ENCODE data around the gene ALDH1L1.
"Not testable (repeated sequence)": the region's sequence is repeated elsewhere in the genome, so short reads cannot be mapped to it uniquely, and the experiment has no call there.

ALDH1L1 gene

DNA sequence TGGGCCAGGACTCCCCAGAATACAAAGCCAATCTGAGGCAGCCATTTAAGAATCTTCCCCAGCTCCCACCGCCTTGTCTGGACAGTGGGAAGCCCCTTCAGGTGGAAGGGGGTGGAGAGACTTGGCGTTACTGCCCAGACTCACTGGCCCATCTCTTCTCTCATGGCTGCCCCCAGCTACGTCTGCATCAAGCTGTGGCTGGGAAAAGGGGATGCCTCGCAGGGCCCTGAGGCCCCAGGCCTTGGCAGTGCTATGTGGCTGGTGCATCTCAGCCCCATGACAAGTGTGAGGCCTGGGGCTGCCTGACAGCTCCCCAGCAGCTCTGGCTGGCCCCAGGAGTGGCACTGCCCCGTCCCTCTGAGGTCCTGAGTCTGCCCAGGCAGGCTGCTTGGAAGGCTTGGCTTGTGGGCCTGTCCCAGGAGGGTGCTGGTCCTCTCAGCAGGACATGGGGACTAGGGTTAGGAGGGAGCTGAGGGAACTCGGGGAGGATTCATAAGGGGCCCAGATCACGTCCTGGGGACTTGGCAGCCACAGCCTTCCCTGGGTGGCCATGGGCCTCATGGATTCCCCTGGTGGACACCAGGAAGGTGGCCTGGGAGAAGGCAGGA is 76.3 kb downstream of the ALDH1L1 start:
- DNase-seq: no peak

DNA sequence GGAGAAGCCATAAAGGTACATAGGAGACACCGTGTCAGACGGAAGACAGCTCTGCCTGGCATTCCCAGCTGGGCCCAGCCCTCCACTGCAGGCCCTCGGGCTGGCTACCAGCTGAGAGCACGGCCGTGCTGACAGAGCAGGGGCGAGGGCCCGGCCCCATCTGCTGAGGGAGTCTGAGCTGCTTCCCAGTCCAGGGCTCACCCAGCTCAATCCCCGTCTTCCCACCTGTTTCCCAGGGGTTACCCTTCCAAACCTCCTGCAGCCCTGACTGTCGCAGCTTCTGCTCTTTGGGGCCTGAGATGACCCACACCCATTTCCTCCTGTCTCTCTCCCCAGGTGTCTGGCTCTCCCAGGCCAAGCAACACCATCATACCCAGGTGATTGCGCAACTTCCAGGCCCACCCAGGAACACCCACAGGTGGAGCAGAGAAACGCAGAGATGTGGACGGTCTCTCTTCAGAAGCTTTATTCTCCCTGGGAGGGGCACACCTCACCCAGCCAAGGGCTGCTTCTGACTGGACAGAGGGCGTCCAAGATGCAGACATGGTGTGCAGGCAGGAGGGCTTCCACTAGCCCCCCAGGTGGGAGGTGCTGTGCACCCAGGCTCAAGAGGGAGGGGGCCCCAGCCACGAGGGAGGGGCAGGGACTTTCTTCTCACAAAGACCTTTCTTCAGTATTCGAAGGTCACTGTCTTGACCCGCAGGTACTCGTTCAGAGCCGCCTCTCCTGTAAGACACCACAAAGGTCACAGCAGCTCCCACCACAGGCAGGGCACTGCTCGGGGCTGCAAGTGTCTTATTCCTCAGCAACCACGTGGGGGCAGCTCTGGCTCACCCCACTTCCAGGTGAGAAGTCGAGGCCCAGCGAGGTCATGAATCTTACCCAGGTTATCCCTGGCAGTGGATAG is 77.0 kb downstream of the ALDH1L1 start:
- DNase-seq: no peak

DNA sequence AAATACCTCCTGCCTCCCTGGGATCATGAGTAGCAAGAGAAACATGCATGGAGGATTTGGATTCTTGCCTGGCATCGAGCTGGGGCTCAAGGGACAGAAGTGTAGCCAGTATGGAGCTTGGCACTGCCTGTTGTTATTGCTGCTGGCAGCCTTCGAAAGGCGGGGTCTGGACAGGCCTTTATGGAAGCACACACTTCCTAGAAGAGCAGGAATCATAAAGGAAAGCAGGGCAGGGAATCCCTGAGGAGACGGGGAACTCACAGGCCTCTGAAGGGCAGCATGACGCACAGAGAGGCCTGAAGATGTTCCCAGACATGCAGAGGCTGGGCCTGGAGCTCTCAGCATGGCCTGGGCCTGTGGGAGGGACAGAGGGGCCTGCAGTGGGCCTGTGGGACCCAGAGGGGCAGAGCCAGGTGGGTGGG is 77.8 kb downstream of the ALDH1L1 start:
- DNase-seq: no peak

DNA sequence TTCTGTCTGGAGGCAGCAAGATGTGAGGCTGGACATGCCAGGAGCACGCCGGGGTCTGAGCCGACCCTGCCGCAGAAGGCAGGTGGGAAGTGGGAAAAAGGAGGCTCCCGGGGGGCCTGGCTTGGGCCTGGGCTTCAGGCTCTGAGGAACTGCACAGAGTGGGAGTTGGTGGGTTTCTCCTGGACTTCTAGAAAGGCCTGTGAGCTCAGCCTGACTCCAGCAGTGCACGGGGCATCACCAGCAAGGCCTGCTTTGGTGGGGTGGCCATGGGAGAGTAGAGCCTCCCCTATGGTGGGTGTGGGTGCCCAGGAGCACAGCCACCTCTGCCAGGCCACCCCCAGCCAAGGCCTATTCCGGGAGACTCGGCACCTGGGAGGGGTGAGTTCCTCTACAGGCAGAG is 78.4 kb downstream of the ALDH1L1 start:
- DNase-seq: no peak

DNA sequence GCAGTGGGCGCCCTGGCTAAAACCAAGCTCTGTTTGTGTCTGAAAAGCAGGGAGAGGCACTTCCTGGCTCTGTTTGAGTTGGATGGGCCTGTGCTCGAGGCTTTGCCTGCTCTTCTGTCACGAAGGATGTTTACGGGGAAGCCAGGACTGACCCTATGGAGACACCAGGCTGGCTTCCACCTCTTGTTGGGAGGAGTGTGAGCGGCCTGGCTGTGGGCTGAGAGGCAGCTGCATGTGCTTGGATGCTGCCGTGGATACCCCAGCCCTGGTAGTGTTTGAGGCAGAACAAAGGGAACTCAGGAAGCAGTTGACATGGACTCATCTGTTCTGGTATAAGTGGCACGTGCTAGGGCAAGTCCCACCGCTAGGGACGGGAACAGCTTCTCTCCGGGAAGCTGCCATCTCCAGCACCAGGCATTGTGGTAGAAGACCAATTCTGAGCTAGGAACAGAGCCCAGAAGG is 78.8 kb downstream of the ALDH1L1 start:
- no peak for DNase-seq

DNA sequence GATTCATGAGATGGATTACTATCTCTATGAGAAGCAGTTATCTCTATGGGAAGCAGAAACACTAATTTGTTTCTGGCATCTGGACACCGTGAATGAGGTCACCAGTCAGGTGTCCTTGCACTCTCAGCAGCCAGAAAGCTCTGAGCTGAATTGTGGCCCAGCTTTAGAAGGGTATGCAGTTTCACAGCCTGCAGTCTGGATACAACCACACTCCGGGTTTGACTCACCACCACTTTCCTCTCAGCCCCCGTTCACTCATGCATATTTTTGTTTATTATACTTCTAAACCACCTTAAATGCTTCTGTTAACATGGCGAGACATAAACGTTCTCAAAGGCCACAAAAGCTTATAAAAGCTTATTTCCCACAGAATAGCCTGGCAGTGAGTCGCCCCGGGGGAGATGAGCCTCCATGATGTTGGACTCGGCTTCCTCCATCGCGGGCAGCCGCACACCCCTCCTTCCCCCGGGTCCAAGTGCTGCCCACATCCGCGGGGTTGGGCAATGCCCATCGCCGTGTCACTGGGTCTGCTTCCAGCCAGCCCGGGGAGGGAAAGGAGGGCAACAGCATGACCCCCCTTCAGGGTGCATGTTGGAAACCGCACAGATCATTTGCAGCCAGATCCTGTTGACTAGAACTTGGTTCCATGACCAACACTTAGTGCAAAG is 79.6 kb downstream of the ALDH1L1 start:
- DNase-seq: no peak

DNA sequence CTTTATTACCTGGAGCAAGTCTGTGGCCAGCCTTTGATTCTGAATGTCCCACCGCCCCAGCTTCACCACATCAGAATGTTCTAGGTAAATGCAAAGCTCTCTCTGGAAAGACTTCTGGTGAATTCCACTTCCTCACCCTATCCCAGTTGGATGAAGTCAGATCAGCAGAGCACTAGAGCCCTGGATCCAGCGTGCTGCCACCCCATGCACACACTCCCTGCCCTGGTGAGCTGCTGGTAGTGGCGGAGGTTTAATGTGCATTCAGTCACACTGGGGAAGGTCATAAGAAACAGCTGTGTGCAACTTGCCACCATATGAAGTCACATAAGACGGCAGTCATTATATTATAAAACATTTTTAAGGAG is 80.1 kb downstream of the ALDH1L1 start:
- no peak for DNase-seq

DNA sequence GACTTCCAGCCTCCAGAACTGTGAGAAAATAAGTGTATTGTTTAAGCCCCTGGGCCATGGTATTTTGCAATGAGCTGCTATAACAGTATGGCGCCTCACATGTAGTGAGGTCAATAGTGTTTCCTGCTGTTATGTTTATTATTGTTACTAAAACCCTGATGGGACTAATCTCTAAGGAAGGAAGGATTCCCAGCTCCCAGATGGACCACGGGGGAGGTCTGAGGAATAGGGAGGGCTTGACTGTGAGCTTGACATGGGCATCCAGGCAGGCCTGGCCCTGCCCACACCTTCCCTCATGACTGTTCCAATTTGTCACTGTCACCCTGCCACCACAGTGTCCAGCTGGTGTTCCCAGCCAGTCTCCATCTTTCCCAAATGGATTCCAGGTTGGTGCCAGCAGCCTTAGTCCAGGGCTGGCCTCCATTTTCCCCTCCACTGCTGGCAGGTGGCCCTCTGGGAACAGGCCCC is 82.0 kb downstream of the ALDH1L1 start:
- no peak for DNase-seq

DNA sequence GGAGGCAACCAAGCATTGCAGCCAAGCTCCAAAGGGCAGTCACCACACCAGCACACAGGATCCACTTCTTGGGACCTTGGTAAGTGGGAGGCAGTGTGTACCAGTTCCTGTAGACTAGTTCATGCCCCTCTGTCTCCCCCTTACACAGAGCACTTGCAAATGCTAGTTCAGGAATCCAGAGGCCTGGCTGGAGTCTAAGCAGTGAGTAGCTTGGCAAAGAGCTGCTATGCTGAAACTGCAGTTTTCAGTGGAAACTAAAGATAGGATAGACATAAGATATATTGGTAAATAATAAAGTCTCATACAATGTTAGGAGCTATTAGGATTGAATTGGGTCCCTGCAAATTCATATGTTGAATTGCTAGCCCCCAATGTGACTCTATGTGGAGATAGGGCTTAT is 82.6 kb downstream of the ALDH1L1 start:
- DNase-seq: no peak

DNA sequence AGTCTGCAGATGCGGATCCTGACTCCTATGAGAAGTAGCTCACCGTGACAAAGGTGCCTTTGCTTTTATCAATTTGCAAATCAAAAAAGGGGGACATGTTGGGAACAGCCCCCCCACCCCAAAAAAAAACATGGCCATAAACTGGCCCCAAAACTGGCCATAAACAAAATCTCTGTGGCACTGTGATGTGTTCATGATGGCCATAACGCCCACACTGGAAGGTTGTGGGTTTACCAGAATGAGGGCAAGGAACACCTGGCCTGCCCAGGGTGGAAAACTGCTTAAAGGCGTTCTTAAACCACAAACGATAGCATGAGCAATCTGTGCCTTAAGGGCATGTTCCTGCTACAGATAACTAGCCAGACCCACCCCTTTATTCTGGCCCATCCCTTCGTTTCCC is 84.1 kb downstream of the ALDH1L1 start:
- DNase-seq: not testable (repeated sequence)

DNA sequence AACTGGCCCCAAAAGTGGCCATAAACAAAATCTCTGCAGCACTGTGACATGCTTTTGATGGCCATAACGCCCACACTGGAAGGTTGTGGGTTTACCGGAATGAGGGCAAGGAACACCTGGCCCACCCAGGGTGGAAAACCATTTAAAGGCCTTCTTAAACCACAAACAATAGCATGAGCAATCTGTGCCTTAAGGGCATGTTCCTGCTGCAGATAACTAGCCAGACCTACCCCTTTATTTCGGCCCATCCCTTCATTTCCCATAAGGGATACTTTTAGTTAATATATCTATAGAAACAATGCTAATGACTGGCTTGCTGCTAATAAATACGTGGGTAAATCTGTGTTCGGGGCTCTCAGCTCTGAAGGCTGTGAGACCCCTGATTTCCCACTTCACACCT is 88.3 kb downstream of the ALDH1L1 start:
- DNase-seq: not testable (repeated sequence)

DNA sequence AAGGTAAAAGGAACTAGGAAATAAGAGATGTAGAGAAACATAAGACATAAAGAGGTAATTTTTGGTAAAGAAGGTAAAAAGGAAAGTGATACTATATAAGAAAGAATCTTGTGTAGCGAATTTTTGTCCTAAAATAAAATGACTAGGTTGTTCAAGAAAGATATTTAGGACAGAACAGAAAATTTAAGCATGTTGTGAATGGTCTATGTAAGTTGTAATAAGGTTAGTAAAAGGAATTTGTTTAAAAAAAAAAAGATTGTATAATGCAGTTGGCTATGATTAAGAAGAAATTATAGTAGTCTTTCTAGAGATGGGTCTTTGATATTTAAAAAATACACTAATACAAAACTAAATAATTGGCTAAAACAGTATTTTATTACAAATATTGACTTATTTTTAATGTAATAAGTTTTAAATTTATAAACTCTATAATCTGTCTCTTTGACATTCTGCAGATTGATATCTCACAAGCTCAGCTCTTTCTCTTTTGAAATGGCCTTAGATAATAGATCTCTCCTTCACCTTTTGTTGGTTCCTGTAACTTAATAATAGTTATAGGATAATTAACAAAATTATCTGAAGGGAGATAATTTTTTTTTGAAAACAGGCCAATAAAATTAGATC is 92.7 kb downstream of the ALDH1L1 start:
- no peak for DNase-seq

DNA sequence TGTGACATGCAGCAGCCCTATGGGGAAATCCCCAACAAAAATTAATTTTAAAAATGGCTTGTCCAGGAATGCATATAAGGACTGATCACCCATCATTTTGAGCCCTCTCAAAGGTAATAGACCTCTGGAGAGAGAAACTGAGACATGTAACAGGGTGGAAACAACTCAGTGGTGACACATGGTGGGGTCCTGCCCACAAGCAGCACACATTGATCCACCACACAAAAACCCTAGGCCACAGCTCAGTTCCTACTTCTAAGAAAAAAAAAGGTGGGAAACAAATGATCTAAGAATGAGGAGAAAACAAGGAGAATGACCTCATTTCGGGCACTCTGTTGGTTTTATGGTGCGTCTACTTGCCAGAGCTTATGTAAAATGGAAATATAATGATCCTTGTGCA is 94.5 kb downstream of the ALDH1L1 start:
- no peak for DNase-seq

DNA sequence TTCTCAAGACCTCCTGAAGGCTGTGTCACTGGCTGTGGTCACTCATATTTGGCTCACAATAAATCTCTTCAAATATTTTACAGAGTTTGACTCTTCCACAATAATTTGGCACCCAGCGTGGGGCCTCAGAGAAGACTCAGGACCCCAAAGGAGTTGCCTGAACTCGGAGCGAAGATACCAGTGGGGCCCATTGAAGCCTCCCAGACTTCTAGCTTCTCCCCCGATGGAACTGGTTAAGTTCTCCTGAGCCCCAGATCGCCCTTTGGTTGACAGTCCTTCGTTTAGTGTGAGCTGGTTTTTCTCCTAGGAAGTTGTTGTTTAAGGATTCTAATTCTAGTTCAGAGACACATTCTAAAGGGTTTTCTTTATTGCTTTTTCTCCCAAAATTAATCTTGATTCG is 95.1 kb downstream of the ALDH1L1 start:
- no peak for DNase-seq

DNA sequence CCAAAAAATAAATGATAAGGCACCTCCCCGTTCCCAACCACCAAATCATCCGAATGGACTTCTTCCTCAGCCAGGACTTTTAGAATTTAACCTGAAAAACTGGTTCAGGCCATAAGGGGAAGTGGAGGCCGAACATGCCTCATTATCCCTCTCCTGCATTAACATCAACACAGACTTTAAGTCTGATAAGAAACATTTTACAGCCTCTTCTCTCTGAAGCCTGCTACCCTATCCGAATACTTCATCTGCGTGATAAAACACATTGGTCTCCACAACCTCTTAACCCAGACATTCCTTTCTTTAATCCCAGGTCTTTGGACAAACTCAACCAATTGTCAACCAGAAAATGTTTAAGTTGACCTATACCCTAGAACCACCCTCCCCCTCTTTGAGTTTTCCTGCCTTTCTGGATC is 95.6 kb downstream of the ALDH1L1 start:
- no peak for DNase-seq

DNA sequence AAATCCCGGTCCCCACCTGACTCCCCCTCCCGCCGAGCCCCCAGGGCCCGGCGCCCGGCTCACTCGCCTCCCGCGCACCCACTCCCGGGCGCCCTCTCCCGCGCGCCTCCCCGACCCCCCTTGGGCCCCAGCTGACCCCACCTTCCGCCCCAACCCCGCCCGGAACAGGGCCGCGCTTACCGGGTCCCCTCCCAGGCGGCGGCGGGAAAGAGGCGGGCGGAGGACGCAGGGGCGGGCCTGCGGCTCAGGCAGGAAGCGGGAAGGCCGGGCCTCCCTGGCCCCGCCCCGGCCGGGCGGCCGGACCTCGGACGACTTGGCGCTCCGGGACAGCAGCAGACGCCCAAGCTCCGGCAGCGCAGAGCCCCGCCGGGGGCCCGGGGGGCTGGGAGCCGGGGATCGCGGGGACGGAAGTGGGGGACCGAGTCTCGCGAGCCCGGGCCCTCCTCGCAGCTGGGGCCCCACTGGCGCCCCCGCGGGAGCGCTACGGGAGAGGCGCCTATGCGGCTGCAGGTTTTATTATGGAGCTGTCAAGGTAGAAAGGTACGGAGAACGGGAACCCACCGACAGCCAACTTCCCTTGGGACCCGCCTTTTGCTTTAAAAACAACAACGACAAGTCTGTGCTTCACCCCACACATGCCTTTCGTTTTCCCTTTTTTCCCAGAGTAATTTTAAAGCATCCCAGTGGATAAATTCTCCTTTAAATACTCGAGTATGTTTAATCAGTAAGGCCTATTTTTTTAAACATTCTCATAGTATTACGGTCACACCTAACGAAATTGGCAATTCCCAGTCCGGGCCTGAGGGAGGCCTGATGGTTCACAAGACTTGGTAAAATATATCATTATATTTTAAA is 96.2 kb downstream of the ALDH1L1 start, which contains the start of gene SLC41A3:
TSS of gene SLC41A3 (minus strand) at position 212 of the 855 bp plus-strand sequence. CDS start 15,905 bp downstream, outside the sequence.
- peak; percentile 78 for DNase-seq

DNA sequence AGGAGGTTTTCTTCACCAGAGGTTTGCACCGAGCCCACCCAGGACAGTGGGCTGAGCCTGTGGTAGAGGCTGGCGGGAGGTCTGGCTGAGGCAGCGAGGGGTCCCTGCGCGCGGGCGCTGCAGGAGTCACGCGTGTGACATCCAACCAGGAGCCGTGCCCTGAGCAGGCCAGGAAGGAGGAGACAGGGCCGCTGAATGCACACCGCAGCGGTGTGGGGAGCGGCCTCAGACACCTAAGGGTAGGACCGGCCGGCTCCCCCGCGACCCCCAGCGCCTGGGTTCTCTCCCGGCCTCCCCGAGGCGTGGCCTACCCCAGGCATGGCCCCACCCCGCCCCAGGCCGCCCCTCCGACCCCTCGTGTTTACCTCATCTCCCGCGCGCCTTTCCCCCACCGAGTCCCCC is 96.9 kb downstream of the ALDH1L1 start:
- peak; percentile 23 for DNase-seq

DNA sequence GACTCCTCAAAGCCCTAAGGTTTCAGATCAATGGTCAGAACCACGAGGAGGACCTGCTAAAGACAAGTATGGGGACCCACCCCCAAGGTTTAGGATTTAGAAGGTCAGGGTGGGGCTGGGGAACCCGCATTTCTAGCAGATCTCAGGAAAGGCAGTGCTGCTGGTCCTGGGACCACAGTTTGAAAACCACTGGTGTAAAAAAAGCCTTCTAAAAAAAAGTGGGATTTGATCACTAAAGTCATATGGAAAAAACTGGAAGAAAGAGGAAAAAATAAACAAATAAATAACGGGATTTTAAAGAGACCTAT is 97.3 kb downstream of the ALDH1L1 start:
- DNase-seq: no peak

DNA sequence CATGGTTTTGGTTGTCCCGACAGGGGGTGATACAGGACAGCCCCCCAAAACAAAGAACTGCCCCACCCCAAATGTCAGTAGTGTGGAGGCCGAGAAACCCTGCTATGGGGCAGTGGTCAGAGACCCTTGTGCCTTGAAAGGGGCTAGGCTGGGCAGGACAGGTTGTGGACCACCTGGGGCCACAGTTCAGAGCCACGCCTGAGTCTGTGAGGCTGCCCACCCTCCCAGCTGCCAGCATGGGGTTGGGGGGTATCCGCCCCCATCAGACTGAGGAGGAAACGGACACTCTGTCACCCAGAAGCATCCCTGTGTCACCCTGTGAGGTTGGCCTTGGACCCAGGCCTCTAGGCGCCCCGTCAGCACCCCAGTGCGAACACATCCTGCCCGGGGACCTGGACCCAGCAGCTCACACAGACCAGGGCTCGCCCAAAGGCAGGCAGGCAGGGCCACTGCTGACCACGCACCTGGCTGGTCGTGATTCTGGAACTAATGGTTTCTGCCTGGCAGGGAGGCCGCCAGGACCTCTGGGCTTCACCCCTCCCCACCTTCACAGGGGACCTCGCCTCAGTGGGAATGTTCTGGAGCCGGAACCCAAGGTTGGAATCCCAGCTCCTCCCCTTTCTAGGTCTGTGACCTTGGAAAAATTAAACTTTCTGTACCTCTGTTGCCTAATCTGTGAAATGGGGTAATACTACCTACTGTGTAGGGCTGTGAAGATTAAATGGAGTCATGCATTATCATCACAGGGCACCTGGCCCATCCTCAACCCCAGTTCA is 97.8 kb downstream of the ALDH1L1 start:
- DNase-seq: no peak

DNA sequence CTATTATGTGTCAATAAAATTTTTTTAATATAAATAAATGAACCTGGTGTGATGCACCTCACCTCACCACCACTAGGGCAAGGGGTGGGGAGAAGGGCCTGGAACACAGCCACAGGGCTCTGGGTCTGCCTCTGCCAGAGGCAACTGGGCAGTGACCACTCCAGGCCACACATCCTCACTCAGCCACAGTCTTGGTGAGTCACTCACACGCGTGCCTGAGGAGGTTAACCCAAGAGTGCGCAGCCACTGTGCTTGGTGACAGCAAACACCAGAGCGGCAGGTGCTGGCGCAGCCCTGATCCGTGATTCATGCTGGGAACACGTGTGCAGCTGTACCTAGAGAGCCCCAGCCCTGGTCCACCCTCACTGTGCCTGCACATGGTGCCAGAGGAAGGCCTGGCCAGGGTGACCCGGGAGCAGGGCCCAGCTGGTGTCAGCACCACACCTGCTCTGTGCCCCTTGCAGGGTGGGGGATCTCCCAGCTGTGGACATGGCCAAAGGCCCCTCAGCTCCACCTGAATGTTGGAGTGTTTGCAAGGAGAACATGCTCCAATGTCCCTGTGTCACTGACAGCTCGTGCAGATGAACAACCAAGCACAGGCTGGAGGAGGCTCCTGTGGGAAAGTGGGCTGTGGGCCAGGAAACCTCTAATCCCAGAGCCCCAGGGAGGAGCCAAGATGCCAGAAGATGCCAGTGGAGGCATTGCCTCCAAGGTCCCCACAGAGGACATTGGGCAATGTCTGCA is 98.6 kb downstream of the ALDH1L1 start:
- peak; percentile 49 for DNase-seq

DNA sequence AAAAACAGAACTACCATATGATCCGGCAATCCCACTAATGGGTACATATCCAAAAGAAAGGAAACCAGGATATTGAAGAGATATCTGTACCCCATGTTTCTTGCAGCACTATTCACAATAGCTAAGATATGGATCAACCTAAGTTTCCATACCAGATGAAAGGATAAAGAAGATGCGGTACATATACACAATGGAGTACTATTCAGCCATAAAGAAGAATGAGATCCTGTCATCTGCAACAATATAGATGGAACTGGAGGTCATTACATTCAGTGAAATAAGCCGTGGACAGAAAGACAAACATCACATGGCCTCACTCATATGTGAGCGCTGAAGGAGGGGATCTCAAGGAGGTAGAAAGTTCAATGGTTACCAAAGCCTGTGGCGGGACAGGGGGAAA is 99.4 kb downstream of the ALDH1L1 start:
- no peak for DNase-seq
